T-cell (primary cell): ENCODE measurements around the gene PARP12. TPM values are rescaled to one million over a fixed set of nuclear protein-coding genes. Genes with fewer than 3 reads are reported as not detected.

Source experiments
- ATAC-seq, 4 experiments: fragments of 200-7000 bp in 3 of 4; fragments of 150-1000 bp in 1 of 4; cut with Tn5 transposase; replicated peaks in 1 of 4; 1 replicate in 3 of 4; 2 replicates in 1 of 4; pipeline ENCODE4 v1.10.0; 2021; ENCODE audit warnings: moderate library complexity in 3 of 4, mild to moderate bottlenecking in 2 of 4, moderate number of reproducible peaks in 1 of 4
- CTCF ChIA-PET, 2 donors: fragments of 300-600 bp; sonication (Branson Sonifier 250); formaldehyde crosslinking; loops; one replicate each; lab custom pipeline; 2022; ENCODE audit warnings: antibody characterized with exemption in 2 of 2; lab: Charles Lee
- POLR2A ChIA-PET, 2 donors: fragments of 300-600 bp; sonication (Branson Sonifier 250); formaldehyde crosslinking; loops; one replicate each; lab custom pipeline; 2022; ENCODE audit warnings: antibody characterized with exemption in 2 of 2; lab: Charles Lee
- DNase-seq, 35 experiments: peaks; one replicate each; pipeline versions ENCODE4 v3.0.0 to v3.0.0-alpha.2; 2013 to 2023
- H3K27ac ChIP-seq: one replicate; pipeline ENCODE4 v1.5.1; 2013; ENCODE audit warnings: low read length
- H3K27me3 ChIP-seq, 2 experiments: replicated peaks in 1 of 2; 1 replicate in 1 of 2; 2 replicates in 1 of 2; pipeline versions ENCODE4 v1.6.1 to v1.7.0; 2013; ENCODE audit warnings: low read length in 1 of 2, mixed read lengths in 1 of 2; ENCODE audit not compliant: control insufficient read depth in 2 of 2, insufficient read depth in 2 of 2; ENCODE audit errors: extremely low read depth in 1 of 2
- H3K36me3 ChIP-seq, 2 donors: 1 replicate in 1 of 2; 2 replicates in 1 of 2; pipeline versions ENCODE4 v1.6.1 to v1.7.0; 2013; ENCODE audit warnings: low read length in 1 of 2; ENCODE audit not compliant: control insufficient read depth in 2 of 2, insufficient read depth in 1 of 2; ENCODE audit errors: extremely low read depth in 1 of 2
- H3K4me1 ChIP-seq, 2 experiments: 1 replicate in 1 of 2; 2 replicates in 1 of 2; pipeline versions ENCODE4 v1.6.1 to v1.7.0; 2013; ENCODE audit warnings: low read length in 2 of 2, mixed read lengths in 1 of 2; ENCODE audit not compliant: insufficient read depth in 2 of 2, control insufficient read depth in 1 of 2; ENCODE audit errors: extremely low read depth in 1 of 2
- H3K4me3 ChIP-seq, 2 donors: 1 replicate in 1 of 2; 2 replicates in 1 of 2; pipeline versions ENCODE4 v1.5.1 to v1.7.0; 2013; ENCODE audit warnings: mild to moderate bottlenecking in 2 of 2, low read length in 1 of 2, moderate library complexity in 1 of 2; ENCODE audit not compliant: control insufficient read depth in 1 of 2; ENCODE audit errors: extremely low read depth in 1 of 2
- H3K9me3 ChIP-seq: 2 replicates; pipeline ENCODE4 v1.7.0; 2013
- H3K27ac Mint-ChIP-seq, 2 donors: one replicate each; pipeline ENCODE4 v1.8.0; 2020 to 2021; ENCODE audit warnings: mild to moderate bottlenecking in 2 of 2, mixed read lengths in 2 of 2
- H3K27me3 Mint-ChIP-seq, 2 donors: one replicate each; pipeline ENCODE4 v1.8.0; 2021 to 2022; ENCODE audit warnings: mixed read lengths in 2 of 2
- H3K36me3 Mint-ChIP-seq: one replicate; pipeline ENCODE4 v1.8.0; 2021; ENCODE audit warnings: mixed read lengths
- H3K4me1 Mint-ChIP-seq, 3 donors: one replicate each; pipeline ENCODE4 v1.8.0; 2020 to 2022; ENCODE audit warnings: mixed read lengths in 3 of 3, mild to moderate bottlenecking in 1 of 3
- H3K4me3 Mint-ChIP-seq, 3 donors: one replicate each; pipeline ENCODE4 v1.8.0; 2020 to 2022; ENCODE audit warnings: mild to moderate bottlenecking in 3 of 3, mixed read lengths in 3 of 3, moderate library complexity in 3 of 3
- H3K9me3 Mint-ChIP-seq, 3 donors: one replicate each; pipeline ENCODE4 v1.8.0; 2020 to 2022; ENCODE audit warnings: mixed read lengths in 3 of 3
- WGBS: methylation state at CpG from one replicate; pipeline ENCODE4 v1.1.5; 2013; ENCODE audit warnings: missing lambda C conversion rate; ENCODE audit not compliant: insufficient coverage; 5-methylcytosine and 5-hydroxymethylcytosine counted together
- total RNA-seq, 35 experiments: library from RNA in 6 of 35; stranded (reverse) in 6 of 35; fragments of 120-200 nt in 1 of 35; gene quantifications; one replicate each; pipeline versions ENCODE4 v1.2.1 to v1.2.4 and lab custom pipeline; 2013 to 2026

Gene PARP12
- total RNA-seq, 5 donors from 2014 or later (not counting 1 experiment from before 2014, with no cell fraction given): 104 to 129 (median 108) TPM

DNA sequence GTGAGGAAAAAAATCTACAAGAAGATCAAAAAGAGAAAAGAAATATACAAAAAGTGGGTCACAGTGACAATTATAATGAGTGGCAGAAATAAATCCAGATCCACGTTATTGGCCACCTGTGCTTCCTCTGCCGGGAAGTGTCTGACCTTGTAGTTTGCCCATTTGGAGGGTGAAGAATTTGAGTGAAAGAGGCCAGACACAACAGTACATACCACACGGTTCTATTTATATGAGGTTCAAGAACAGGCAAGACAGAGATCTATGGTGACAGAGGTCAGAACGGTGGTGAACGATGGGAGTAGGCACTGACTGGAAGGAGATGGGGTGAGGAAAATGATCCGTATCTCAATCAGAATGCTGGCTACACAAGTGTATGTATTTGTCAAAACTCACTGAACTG is 17.1 kb downstream of the PARP12 start:
- Mint-ChIP-seq H3K27me3 (no peaks in the 10 kb centered on the region), H3K9me3 (no peaks in the 10 kb centered on the region), H3K27ac (no peak overlapping the region), H3K4me1 (peaks cover 7 to 18% (median 17%) of the 10 kb centered on the region in 3 donors), H3K36me3 (peaks cover 63% of the 10 kb centered on the region), H3K4me3 (peak overlapping the region in 1 of 3 donors; percentile 31)
- H3K36me3 ChIP-seq: peaks cover 2 to 57% of the 10 kb centered on the region in 2 donors
- DNase-seq (no peak), ATAC-seq (no peak)
- H3K9me3 ChIP-seq: no peaks in the 10 kb centered on the region
- ChIA-PET CTCF (interaction anchor here in 1 of 2 donors (1.1 kb wide), 1 partner anchor 14 kb away, joined by 4 read pairs; no protein-coding TSS in a partner anchor), POLR2A (no interaction called here)
- no peaks in the 10 kb centered on the region for H3K4me1 ChIP-seq
- no peak overlapping the region for H3K4me3 ChIP-seq
- WGBS: 93% methylated on average over 3 of the region's 6 CpGs
- H3K27me3 ChIP-seq: no peaks in the 10 kb centered on the region
- no peak overlapping the region for H3K27ac ChIP-seq

DNA sequence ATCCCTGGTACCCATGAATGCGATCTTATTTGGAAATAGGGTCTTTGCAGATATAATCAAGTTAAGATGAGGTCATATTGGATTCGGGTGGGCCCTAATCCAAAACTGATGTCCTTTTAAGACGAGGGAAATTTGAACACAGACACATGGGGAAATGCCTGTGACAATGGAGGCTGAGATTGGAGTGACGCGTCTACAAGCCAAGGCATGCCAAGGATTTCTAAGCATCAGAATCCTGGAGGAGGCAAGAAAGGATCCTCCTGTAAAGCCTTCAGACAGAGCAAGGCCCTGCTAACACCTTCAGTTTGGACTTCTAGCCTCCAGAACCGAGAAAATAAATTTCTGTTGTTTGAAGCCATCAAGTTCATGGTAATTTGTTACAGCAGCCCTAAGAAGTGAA is 18.5 kb downstream of the PARP12 start:
- no peak overlapping the region for H3K4me3 ChIP-seq
- no peaks in the 10 kb centered on the region for H3K9me3 ChIP-seq
- Mint-ChIP-seq H3K27ac (no peak overlapping the region), H3K36me3 (peaks cover 67% of the 10 kb centered on the region), H3K4me3 (no peak overlapping the region), H3K27me3 (no peaks in the 10 kb centered on the region), H3K9me3 (no peaks in the 10 kb centered on the region), H3K4me1 (peaks cover 2 to 13% (median 9%) of the 10 kb centered on the region in 3 donors)
- ChIA-PET POLR2A (interaction anchor here in 1 of 2 donors (0.7 kb wide), 1 partner anchor 468 kb away, joined by 4 read pairs; no protein-coding TSS in a partner anchor), CTCF (no interaction called here)
- H3K27me3 ChIP-seq: no peaks in the 10 kb centered on the region
- peaks cover 5 to 63% of the 10 kb centered on the region in 2 donors for H3K36me3 ChIP-seq
- 91% methylated on average over 5 of the region's 6 CpGs for WGBS
- DNase-seq (no peak), ATAC-seq (no peak)
- H3K27ac ChIP-seq: no peak overlapping the region
- H3K4me1 ChIP-seq: no peaks in the 10 kb centered on the region

DNA sequence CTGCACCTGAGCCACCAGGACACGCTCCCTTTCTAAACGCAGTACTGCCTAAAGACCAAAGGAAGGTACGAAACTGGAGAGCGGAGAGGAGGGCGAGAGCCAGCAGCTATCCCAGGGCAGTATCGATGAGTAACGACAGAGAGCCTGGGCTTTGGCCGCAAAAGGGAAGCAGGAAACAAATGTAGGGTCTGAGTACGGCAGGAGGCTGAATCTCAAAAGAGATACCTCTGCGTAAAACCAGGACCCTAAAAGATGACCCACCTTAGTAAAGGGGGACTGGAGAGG is 20.4 kb downstream of the PARP12 start:
- Mint-ChIP-seq H3K9me3 (no peaks in the 10 kb centered on the region), H3K4me3 (no peak overlapping the region), H3K27ac (no peak overlapping the region), H3K36me3 (peaks cover 77% of the 10 kb centered on the region), H3K4me1 (peaks cover 15 to 24% (median 24%) of the 10 kb centered on the region in 3 donors), H3K27me3 (no peaks in the 10 kb centered on the region)
- ChIA-PET POLR2A (no interaction called here), CTCF (interaction anchor here in 1 of 2 donors (0.6 kb wide), 1 partner anchor 453 kb away, joined by 3 read pairs; no protein-coding TSS in a partner anchor)
- Histone ChIP-seq H3K27ac (no peak overlapping the region), H3K4me3 (no peak overlapping the region), H3K4me1 (no peaks in the 10 kb centered on the region), H3K9me3 (no peaks in the 10 kb centered on the region), H3K27me3 (no peaks in the 10 kb centered on the region), H3K36me3 (peaks cover 5 to 79% of the 10 kb centered on the region in 2 donors)
- 94% methylated on average over 9 of the region's 10 CpGs for WGBS
- DNase-seq (no peak), ATAC-seq (no peak)

DNA sequence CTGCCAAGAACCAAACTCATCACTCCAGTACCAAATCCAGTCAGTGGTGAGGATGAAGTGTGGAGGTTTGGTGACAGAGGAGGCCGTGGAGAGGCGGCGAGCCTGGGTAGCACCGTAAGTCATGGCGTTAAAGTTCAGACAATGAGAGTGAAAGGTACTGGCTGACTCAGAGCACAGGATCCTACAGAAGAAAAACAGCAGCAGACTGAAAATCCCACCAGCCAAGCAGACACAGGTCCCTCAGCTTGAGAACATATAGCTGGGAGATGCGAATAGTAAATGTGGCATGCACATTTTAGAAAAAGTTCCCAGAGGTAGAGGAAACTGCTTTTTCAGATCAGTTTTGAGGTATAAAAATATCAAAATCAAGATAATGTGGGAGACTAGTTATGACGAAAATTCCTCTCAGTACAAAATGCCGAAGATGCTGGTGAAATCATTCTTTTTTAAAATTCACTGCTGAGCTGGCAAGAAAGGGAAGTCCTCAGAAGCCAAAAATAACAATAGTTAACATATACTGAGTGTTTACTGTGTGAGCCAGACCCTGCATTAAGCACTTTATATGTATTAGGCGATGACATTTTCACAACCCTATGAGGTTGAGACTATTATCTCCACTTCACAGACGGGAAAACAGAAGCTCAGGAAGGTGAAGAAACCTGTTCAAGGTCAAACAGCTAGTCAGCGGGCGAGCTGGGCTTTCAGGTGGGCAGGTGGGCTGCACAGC is 20.9 kb downstream of the PARP12 start:
- no peaks in the 10 kb centered on the region for H3K9me3 ChIP-seq
- H3K27me3 ChIP-seq: no peaks in the 10 kb centered on the region
- 93% methylated on average over 3 of the region's 12 CpGs for WGBS
- no peak overlapping the region for H3K4me3 ChIP-seq
- Mint-ChIP-seq H3K27me3 (no peaks in the 10 kb centered on the region), H3K36me3 (peaks cover 77% of the 10 kb centered on the region), H3K4me1 (peaks cover 20 to 29% (median 28%) of the 10 kb centered on the region in 3 donors), H3K9me3 (no peaks in the 10 kb centered on the region), H3K27ac (no peak overlapping the region), H3K4me3 (no peak overlapping the region)
- peaks cover 0 to 5% of the 10 kb centered on the region in 2 experiments for H3K4me1 ChIP-seq
- CTCF ChIA-PET: interaction anchor here in 1 of 2 donors (0.6 kb wide), 1 partner anchor 452 kb away, joined by 3 read pairs; no protein-coding TSS in a partner anchor
- POLR2A ChIA-PET: no interaction called here
- H3K36me3 ChIP-seq: peaks cover 5 to 77% of the 10 kb centered on the region in 2 donors
- H3K27ac ChIP-seq: no peak overlapping the region
- no peak for ATAC-seq
- no peak for DNase-seq

DNA sequence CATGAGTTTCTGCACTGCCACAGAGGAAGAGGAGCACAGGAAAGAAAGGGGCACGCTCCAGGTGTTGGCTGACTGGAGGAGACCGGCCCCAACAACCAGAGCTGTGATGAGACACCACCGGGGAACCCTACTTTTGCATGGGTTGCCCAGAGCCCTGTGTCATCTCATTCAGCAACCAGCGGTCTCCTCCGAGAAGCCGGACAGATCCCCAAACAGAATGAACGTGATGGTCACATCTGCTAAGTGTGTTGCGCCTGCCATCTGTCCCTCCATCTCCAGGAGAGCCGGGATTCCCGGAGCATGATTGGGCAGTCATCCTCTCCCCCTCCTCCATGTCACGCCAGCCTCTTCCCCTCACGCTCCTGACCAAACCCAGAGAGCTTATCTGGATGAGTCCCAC is 22.9 kb downstream of the PARP12 start:
- POLR2A ChIA-PET: no interaction called here
- H3K36me3 Mint-ChIP-seq: peaks cover 73% of the 10 kb centered on the region
- no peak overlapping the region for H3K4me3 Mint-ChIP-seq
- CTCF ChIA-PET: interaction anchor here in 1 of 2 donors (0.6 kb wide), 1 partner anchor 71 kb away, joined by 3 read pairs; no protein-coding TSS in a partner anchor
- ATAC-seq: no peak
- no peaks in the 10 kb centered on the region for H3K9me3 Mint-ChIP-seq
- no peak overlapping the region for H3K27ac ChIP-seq
- peaks cover 31 to 43% (median 43%) of the 10 kb centered on the region in 3 donors for H3K4me1 Mint-ChIP-seq
- WGBS: 95% methylated on average over 11 of the region's 12 CpGs
- H3K36me3 ChIP-seq: peaks cover 5 to 62% of the 10 kb centered on the region in 2 donors
- no peak for DNase-seq
- no peaks in the 10 kb centered on the region for H3K27me3 Mint-ChIP-seq
- no peaks in the 10 kb centered on the region for H3K9me3 ChIP-seq
- no peak overlapping the region for H3K4me3 ChIP-seq
- no peak overlapping the region for H3K27ac Mint-ChIP-seq
- H3K27me3 ChIP-seq: no peaks in the 10 kb centered on the region
- peaks cover 0 to 11% of the 10 kb centered on the region in 2 experiments for H3K4me1 ChIP-seq

DNA sequence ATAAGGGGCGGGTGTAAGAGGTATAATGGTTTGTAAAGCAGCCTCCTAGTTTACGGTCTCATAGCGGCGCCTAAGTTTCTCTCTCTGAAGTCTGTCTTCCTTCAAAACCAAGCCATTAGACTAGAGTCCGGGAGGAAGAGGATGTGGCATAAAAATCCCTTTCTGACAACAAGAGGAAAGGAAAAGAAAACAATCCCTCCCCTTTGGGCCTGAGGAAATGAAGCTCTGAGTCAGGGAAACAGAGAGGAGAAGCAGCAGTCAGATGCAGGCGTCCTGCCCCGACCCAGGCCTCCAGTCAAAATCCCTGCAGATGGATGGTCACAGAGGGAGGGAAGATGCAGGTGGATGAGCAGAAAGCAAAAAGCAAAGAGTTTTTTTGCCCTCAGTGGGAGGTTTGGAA is 23.7 kb downstream of the PARP12 start:
- Histone ChIP-seq H3K27ac (no peak overlapping the region), H3K36me3 (peaks cover 5 to 63% of the 10 kb centered on the region in 2 donors), H3K27me3 (no peaks in the 10 kb centered on the region), H3K9me3 (no peaks in the 10 kb centered on the region), H3K4me1 (peaks cover 0 to 11% of the 10 kb centered on the region in 2 experiments), H3K4me3 (no peak overlapping the region)
- H3K9me3 Mint-ChIP-seq: no peaks in the 10 kb centered on the region
- no peaks in the 10 kb centered on the region for H3K27me3 Mint-ChIP-seq
- 100% methylated on average over 2 of the region's 7 CpGs for WGBS
- peaks cover 31 to 43% (median 43%) of the 10 kb centered on the region in 3 donors for H3K4me1 Mint-ChIP-seq
- peaks cover 68% of the 10 kb centered on the region for H3K36me3 Mint-ChIP-seq
- H3K4me3 Mint-ChIP-seq: no peak overlapping the region
- H3K27ac Mint-ChIP-seq: peak overlapping the region in 1 of 2 donors; percentile 36
- POLR2A ChIA-PET: no interaction called here
- ATAC-seq (no peak), DNase-seq (no peak)
- CTCF ChIA-PET: no interaction called here
